ENCODE measurements around the gene EFCAB8. TPM values are rescaled to one million over a fixed set of nuclear protein-coding genes. Genes with fewer than 3 reads are reported as not detected.

EFCAB8 gene
- total RNA-seq, 1 experiment from 2014 or later: not detected

DNA sequence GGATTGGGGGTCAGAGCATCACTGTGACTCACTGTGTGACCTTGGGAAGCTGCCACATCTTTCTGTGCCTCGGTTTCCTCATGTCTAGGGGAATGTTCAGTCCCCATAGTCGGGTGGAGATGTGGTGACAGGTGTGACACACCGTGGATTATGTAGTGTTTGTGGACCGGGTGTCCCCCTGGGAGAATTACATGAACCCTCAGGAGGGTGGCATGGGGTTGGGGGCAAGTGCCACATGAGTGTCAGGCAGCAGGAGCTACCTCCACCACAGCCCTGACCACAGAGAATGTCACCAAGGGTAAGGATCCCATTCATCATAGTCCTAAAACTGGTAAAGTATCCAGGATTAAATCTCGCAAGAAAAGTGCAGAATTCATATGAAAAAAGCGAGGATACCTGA lies 122.3 kb downstream of the EFCAB8 start:
- Histone ChIP-seq H3K4me1 (replicated peaks; ENCODE audit: insufficient read depth) (no peaks in the 10 kb centered on the region), H2AFZ (no peak overlapping the region), H4K20me1 (ENCODE audit: insufficient read depth) (no peaks in the 10 kb centered on the region)

GRCh38 chr20:32982617-32983458 lies 124.1 kb downstream of the EFCAB8 start:
- H4K20me1 ChIP-seq (ENCODE audit: insufficient read depth): no peaks in the 10 kb centered on the region
- intact Hi-C loops (cut with micrococcal nuclease; ENCODE audit: unreplicated experiment): no loop called here
- no peak overlapping the region for H3K4me2 ChIP-seq
- no peaks in the 10 kb centered on the region for H3K79me2 ChIP-seq (ENCODE audit: low read depth)
- H3K9me3 ChIP-seq (ENCODE audit: insufficient read depth, low read depth): no peaks in the 10 kb centered on the region
- no peak overlapping the region for H3K27ac ChIP-seq
- ChIA-PET POLR2A (ENCODE audit: unreplicated experiment) (no interaction called here), CTCF (no interaction called here)
- no peaks in the 10 kb centered on the region for H3K36me3 ChIP-seq (ENCODE audit: low read depth)
- peaks cover 79% of the 10 kb centered on the region for H3K27me3 ChIP-seq (ENCODE audit: insufficient read depth, low read depth)
- H2AFZ ChIP-seq: no peak overlapping the region
- no TSS peak for BruUV-seq (replicated peaks)
- no peaks in the 10 kb centered on the region for H3K4me1 ChIP-seq (replicated peaks; ENCODE audit: insufficient read depth)
- TF ChIP-seq EZH2 (IDR thresholded peaks at IDR 0.05; ENCODE audit: low read depth) (no peak), CTCF (conservative IDR thresholded peaks at IDR 0.05) (no peak)
- H3K4me3 ChIP-seq: no peak overlapping the region
- H3F3A ChIP-seq (ENCODE audit: insufficient read depth, low read depth): no peaks in the 10 kb centered on the region
- DNase-seq: peak in 1 of 2 experiments; percentile 28
- H3K9me2 ChIP-seq (ENCODE audit: insufficient read depth): no peaks in the 10 kb centered on the region

More for the DNA sequence above, 122.3 kb downstream of the EFCAB8 start:
- no peak for DNase-seq
- CTCF ChIA-PET: no interaction called here
- Histone ChIP-seq H3K4me2 (no peak overlapping the region), H3K4me3 (no peak overlapping the region), H3F3A (ENCODE audit: insufficient read depth, low read depth) (no peaks in the 10 kb centered on the region), H3K9me3 (ENCODE audit: insufficient read depth, low read depth) (no peaks in the 10 kb centered on the region), H3K27ac (no peak overlapping the region), H3K9me2 (ENCODE audit: insufficient read depth) (no peaks in the 10 kb centered on the region), H3K27me3 (ENCODE audit: insufficient read depth, low read depth) (peaks cover 83% of the 10 kb centered on the region), H3K79me2 (ENCODE audit: low read depth) (no peaks in the 10 kb centered on the region), H3K36me3 (ENCODE audit: low read depth) (no peaks in the 10 kb centered on the region)
- TF ChIP-seq EZH2 (IDR thresholded peaks at IDR 0.05; ENCODE audit: low read depth) (no peak), CTCF (conservative IDR thresholded peaks at IDR 0.05) (no peak)
- no TSS peak for BruUV-seq (replicated peaks)
- POLR2A ChIA-PET (ENCODE audit: unreplicated experiment): no interaction called here
- intact Hi-C loops (cut with micrococcal nuclease; ENCODE audit: unreplicated experiment): no loop called here

GRCh38 chr20:32983459-32984112 lies 124.9 kb downstream of the EFCAB8 start:
- Histone ChIP-seq H3F3A (ENCODE audit: insufficient read depth, low read depth) (no peaks in the 10 kb centered on the region), H3K4me3 (no peak overlapping the region), H2AFZ (no peak overlapping the region), H3K4me2 (no peak overlapping the region), H3K9me3 (ENCODE audit: insufficient read depth, low read depth) (no peaks in the 10 kb centered on the region), H3K27ac (no peak overlapping the region), H3K36me3 (ENCODE audit: low read depth) (no peaks in the 10 kb centered on the region), H3K27me3 (ENCODE audit: insufficient read depth, low read depth) (peaks cover 76% of the 10 kb centered on the region), H3K79me2 (ENCODE audit: low read depth) (no peaks in the 10 kb centered on the region), H3K4me1 (replicated peaks; ENCODE audit: insufficient read depth) (no peaks in the 10 kb centered on the region), H3K9me2 (ENCODE audit: insufficient read depth) (no peaks in the 10 kb centered on the region), H4K20me1 (ENCODE audit: insufficient read depth) (no peaks in the 10 kb centered on the region)
- intact Hi-C loops (cut with micrococcal nuclease; ENCODE audit: unreplicated experiment): no loop called here
- ChIA-PET CTCF (no interaction called here), POLR2A (ENCODE audit: unreplicated experiment) (no interaction called here)
- TF ChIP-seq EZH2 (IDR thresholded peaks at IDR 0.05; ENCODE audit: low read depth) (no peak), CTCF (conservative IDR thresholded peaks at IDR 0.05) (no peak)
- BruUV-seq (replicated peaks): no TSS peak
- no peak for DNase-seq
